ENCODE results near the gene APBA2. TPM values are rescaled to one million over a fixed set of nuclear protein-coding genes. Genes with fewer than 3 reads are reported as not detected.

Gene APBA2
- total RNA-seq, 4 donors from 2014 or later: 2.3 to 15.0 (median 4.6) TPM; not detected in 1

DNA sequence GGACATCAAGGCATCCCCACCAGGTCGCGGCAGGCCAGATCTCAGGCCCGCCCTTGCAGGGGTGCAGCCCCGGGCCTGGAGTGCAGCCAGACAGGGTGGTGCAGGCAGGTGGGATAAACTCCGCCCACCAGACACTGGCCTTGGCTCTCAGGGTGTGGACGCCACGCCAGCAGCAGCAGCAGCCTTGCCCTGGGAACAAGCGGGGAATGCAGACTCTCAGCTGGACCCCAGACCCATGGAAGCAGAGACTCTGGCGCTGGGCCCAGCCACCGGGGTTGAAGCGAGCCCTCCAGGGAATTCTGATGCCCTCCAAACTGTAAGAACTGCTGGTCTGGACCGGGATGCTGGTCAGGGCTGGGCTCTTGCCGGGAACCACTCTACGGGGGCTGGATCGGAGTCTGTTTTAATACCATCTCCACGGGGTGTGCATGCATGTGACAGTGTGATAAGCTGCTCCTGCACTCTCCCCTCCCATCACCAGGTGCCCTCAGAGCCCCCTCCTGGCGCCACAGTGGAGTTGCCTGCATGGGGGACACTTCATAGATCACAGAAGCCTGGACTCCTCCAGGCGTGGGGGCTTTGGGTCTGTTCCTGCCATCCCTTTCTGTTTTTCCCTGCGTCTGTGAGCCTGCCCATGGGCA lies 241.2 kb downstream of the APBA2 start:
- intact Hi-C loops (cut with DNase I; ENCODE audit: low total_unique reads): no loop called here
- DNase-seq: no peak
- no peaks in the 10 kb centered on the region for H3K27me3 ChIP-seq

DNA sequence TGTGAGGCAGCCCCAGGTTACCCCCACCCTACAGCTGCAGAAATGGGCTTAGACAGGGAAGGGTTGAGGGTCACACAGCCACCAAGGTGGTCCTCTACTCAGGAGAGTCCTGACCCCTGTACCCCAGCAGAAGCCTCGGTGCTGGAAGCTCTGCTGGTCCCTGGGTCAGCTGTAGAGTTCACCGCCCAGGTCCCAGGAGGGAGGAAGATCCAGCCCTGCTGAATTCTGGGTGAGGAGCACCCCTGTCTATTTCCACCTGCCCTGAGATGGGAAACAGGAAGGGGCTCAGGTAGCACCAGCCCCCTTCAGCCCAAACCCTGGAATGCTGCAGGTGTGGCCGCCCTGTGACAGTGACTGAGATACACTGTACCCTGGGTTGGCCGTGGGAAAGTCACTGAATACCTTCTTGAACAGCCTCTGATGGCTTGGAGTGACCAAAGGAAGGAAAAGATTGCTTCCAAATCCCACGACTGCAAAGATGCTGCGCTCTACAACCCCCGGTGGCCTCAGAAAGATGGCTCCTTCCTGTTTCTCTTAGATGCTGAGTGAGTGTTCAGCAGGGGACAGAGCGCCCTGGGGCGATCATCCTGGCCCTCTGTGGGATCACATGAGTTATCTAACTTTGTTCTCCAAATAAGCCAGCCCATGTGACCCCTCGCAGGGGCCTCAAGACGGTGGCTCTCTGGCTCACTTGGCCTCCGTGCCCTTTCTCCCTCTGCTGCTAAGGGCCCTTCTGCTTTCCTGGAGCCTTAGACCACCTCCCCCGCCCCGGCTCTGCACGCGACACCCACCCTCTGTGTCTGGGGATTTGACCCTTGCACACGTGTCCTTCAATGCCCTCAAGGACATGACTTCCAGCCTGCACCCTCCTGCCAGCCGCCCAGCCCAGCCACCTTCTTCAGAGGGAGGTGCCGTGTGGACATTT lies 242.0 kb downstream of the APBA2 start:
- no peaks in the 10 kb centered on the region for H3K9me3 ChIP-seq
- TF ChIP-seq, protein P1, sequence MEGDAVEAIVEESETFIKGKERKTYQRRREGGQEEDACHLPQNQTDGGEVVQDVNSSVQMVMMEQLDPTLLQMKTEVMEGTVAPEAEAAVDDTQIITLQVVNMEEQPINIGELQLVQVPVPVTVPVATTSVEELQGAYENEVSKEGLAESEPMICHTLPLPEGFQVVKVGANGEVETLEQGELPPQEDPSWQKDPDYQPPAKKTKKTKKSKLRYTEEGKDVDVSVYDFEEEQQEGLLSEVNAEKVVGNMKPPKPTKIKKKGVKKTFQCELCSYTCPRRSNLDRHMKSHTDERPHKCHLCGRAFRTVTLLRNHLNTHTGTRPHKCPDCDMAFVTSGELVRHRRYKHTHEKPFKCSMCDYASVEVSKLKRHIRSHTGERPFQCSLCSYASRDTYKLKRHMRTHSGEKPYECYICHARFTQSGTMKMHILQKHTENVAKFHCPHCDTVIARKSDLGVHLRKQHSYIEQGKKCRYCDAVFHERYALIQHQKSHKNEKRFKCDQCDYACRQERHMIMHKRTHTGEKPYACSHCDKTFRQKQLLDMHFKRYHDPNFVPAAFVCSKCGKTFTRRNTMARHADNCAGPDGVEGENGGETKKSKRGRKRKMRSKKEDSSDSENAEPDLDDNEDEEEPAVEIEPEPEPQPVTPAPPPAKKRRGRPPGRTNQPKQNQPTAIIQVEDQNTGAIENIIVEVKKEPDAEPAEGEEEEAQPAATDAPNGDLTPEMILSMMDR (IDR thresholded peaks at IDR 0.05): no peak
- intact Hi-C loops (cut with DNase I; ENCODE audit: low total_unique reads): no loop called here
- H3K4me3 ChIP-seq: no peak overlapping the region
- no peaks in the 10 kb centered on the region for H3K36me3 ChIP-seq
- no peaks in the 10 kb centered on the region for H3K27me3 ChIP-seq
- no peak overlapping the region for H3K27ac ChIP-seq
- DNase-seq: no peak
- H3K4me1 ChIP-seq: no peaks in the 10 kb centered on the region

More for the DNA sequence above, 241.2 kb downstream of the APBA2 start:
- H3K27ac ChIP-seq: no peak overlapping the region
- no peaks in the 10 kb centered on the region for H3K36me3 ChIP-seq
- no peak for TF ChIP-seq POLR2A (IDR thresholded peaks at IDR 0.05)
- TF ChIP-seq, protein P1 (IDR thresholded peaks at IDR 0.05): no peak
- no peaks in the 10 kb centered on the region for H3K9me3 ChIP-seq
- H3K4me1 ChIP-seq: no peaks in the 10 kb centered on the region
- no peak overlapping the region for H3K4me3 ChIP-seq

DNA sequence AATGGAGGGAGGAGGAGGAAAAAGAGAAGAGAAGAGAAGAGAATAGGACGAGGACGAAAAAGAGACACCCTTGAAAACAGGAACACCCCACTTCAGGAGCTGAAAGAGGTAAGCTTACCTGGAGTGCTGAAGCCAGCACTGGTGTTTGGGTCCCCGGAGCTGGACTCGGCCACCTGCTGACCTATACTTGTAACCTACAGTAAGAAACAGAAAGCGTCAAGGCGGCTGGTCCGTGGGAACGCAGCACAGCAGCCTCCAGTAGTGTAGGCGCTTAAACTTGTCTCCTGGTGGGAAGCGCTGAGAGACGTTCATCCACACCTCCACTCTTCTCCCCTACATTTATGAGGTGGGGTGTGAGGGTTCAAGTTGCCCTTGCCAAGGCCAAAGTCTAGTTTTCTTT lies 242.9 kb downstream of the APBA2 start:
- H3K9me3 ChIP-seq: no peaks in the 10 kb centered on the region
- no peak for DNase-seq
- H3K27me3 ChIP-seq: no peaks in the 10 kb centered on the region
- TF ChIP-seq POLR2A (IDR thresholded peaks at IDR 0.05): no peak
- TF ChIP-seq, protein P1 (IDR thresholded peaks at IDR 0.05): no peak
- no peaks in the 10 kb centered on the region for H3K36me3 ChIP-seq
- H3K27ac ChIP-seq: no peak overlapping the region
- H3K4me1 ChIP-seq: no peaks in the 10 kb centered on the region
- intact Hi-C loops (cut with DNase I; ENCODE audit: low total_unique reads): no loop called here
- H3K4me3 ChIP-seq: no peak overlapping the region

DNA sequence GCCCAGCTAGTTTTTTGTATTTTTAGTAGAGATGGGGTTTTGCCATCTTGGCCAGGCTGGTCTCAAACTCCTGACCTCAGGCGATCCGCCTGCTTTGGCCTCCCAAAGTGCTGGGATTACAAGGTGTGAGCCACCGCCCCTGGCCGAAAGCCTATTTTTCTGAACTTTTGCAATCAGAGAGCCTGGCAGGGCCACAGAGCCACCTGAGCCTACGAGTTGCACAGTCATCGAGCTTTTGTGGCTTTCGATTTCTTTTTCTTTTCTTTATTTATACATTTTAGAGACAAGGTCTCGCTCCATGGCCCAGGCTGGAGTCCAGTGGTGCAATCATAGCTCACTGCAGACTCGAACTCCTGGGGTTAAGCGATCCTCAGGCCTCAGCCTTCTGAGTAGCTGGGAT lies 243.4 kb downstream of the APBA2 start:
- no peaks in the 10 kb centered on the region for H3K36me3 ChIP-seq
- TF ChIP-seq POLR2A (IDR thresholded peaks at IDR 0.05): no peak
- TF ChIP-seq, protein P1 (IDR thresholded peaks at IDR 0.05): no peak
- H3K27ac ChIP-seq: no peak overlapping the region
- intact Hi-C loops (cut with DNase I; ENCODE audit: low total_unique reads): no loop called here
- H3K27me3 ChIP-seq: no peaks in the 10 kb centered on the region
- no peak overlapping the region for H3K4me3 ChIP-seq
- no peaks in the 10 kb centered on the region for H3K4me1 ChIP-seq
- DNase-seq: no peak
- no peaks in the 10 kb centered on the region for H3K9me3 ChIP-seq

DNA sequence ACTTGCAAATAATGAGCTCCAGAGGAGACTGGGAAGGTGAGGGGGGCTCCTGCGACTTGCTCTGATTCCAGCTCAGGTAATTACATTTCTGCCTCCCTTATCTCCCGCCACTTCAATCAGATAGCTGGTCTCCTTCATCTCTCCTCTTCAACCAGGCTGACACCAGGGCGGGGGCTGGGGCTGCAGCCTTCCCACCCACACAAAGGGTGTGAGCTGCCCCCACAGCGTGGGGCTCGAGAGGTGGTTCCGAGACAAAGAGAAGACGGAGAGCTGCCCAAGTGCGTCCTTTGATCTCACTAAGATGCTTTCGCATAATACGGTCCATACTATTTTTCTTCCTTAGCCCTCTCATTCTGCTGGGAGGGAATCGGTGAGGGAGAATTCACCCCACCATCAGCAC lies 244.2 kb downstream of the APBA2 start:
- TF ChIP-seq POLR2A (IDR thresholded peaks at IDR 0.05): no peak
- TF ChIP-seq, protein P1 (IDR thresholded peaks at IDR 0.05): no peak
- Histone ChIP-seq H3K9me3 (no peaks in the 10 kb centered on the region), H3K36me3 (no peaks in the 10 kb centered on the region), H3K27ac (no peak overlapping the region), H3K4me1 (no peaks in the 10 kb centered on the region), H3K4me3 (no peak overlapping the region), H3K27me3 (no peaks in the 10 kb centered on the region)
- intact Hi-C loops (cut with DNase I; ENCODE audit: low total_unique reads): no loop called here
- no peak for DNase-seq
